Measurements from ENCODE around the gene AP1M1. TPM values are rescaled to one million over a fixed set of nuclear protein-coding genes. Genes with fewer than 3 reads are reported as not detected.

AP1M1 gene
- total RNA-seq, 1 experiment from 2014 or later = 27.7 TPM

- ATAC-seq = no peak
- peaks cover 34% of the 10 kb centered on the region for H3K36me3 Mint-ChIP-seq
- H3K9me3 Mint-ChIP-seq = peaks cover 17% of the 10 kb centered on the region
- ChIA-PET POLR2A (no interaction called here), CTCF (no interaction called here)
- H3K27ac Mint-ChIP-seq = peak overlapping the region; percentile 32; the same call in 1 of the 2 replicates
- no peak for TF ChIP-seq ZNF121 (CRISPR knock-in tag; IDR thresholded peaks at IDR 0.05)
- no peak for TF ChIP-seq IRF2 (CRISPR knock-in tag; IDR thresholded peaks at IDR 0.05; ENCODE audit: borderline replicate concordance, low read depth)
- TF ChIP-seq SP1 (CRISPR knock-in tag; conservative IDR thresholded peaks at IDR 0.05) = no peak
- TF ChIP-seq AR (CRISPR knock-in tag; IDR thresholded peaks at IDR 0.05) = no peak
- TF ChIP-seq ZNF232 (CRISPR knock-in tag; IDR thresholded peaks at IDR 0.05) = no peak
- TF ChIP-seq MXD4 (CRISPR knock-in tag; IDR thresholded peaks at IDR 0.05; ENCODE audit: borderline replicate concordance) = no peak
- no peak for TF ChIP-seq FOXP1 (CRISPR knock-in tag; IDR thresholded peaks at IDR 0.05; ENCODE audit: borderline replicate concordance)
- no peak for TF ChIP-seq HMGA2 (CRISPR knock-in tag; IDR thresholded peaks at IDR 0.05)
- TF ChIP-seq GTF2I (CRISPR knock-in tag; conservative IDR thresholded peaks at IDR 0.05) = no peak
- no peak overlapping the region for H3K4me3 Mint-ChIP-seq
- H3K27me3 Mint-ChIP-seq (ENCODE audit: low read depth) = no peaks in the 10 kb centered on the region
- H3K4me1 Mint-ChIP-seq = no peaks in the 10 kb centered on the region
- DNase-seq (ENCODE audit: low spot score) = no peak
Observed at GRCh38 chr19:16224293-16225045, 26.8 kb downstream of the AP1M1 start.

GRCh38 chr19:16225279-16226183 is 27.8 kb downstream of the AP1M1 start:
- ChIA-PET CTCF (interaction anchor here (1.9 kb wide), 1 partner anchor 157 kb away, joined by 5 read pairs; no protein-coding TSS in a partner anchor), POLR2A (no interaction called here)
- no peak for DNase-seq (ENCODE audit: low spot score)
- Mint-ChIP-seq H3K4me1 (no peaks in the 10 kb centered on the region), H3K27me3 (ENCODE audit: low read depth) (no peaks in the 10 kb centered on the region), H3K36me3 (peaks cover 24% of the 10 kb centered on the region), H3K27ac (peak overlapping the region; percentile 32; the same call in 1 of the 2 replicates), H3K4me3 (no peak overlapping the region), H3K9me3 (peaks cover 10% of the 10 kb centered on the region)
- ATAC-seq = no peak
- TF ChIP-seq MLX (CRISPR knock-in tag; IDR thresholded peaks at IDR 0.05) (no peak), JAZF1 (CRISPR knock-in tag; IDR thresholded peaks at IDR 0.05) (no peak), STAT6 (CRISPR knock-in tag; conservative IDR thresholded peaks at IDR 0.05; ENCODE audit: low read depth) (no peak), FOXK1 (CRISPR knock-in tag; IDR thresholded peaks at IDR 0.05) (no peak), ATF2 (CRISPR knock-in tag; IDR thresholded peaks at IDR 0.05; ENCODE audit: borderline replicate concordance, low read depth) (no peak), ZNF138 (CRISPR knock-in tag; conservative IDR thresholded peaks at IDR 0.05) (no peak), EMX1 (CRISPR knock-in tag; IDR thresholded peaks at IDR 0.05) (no peak), ZNF396 (CRISPR knock-in tag; IDR thresholded peaks at IDR 0.05; ENCODE audit: borderline replicate concordance) (no peak), HMGA2 (CRISPR knock-in tag; IDR thresholded peaks at IDR 0.05) (no peak), CREM (CRISPR knock-in tag; IDR thresholded peaks at IDR 0.05) (no peak), AR (CRISPR knock-in tag; IDR thresholded peaks at IDR 0.05) (no peak), CREB1 (CRISPR knock-in tag; IDR thresholded peaks at IDR 0.05) (no peak), ZBTB21 (CRISPR knock-in tag; IDR thresholded peaks at IDR 0.05; ENCODE audit: borderline replicate concordance) (no peak), ATF3 (CRISPR knock-in tag; conservative IDR thresholded peaks at IDR 0.05) (no peak), GTF2I (CRISPR knock-in tag; conservative IDR thresholded peaks at IDR 0.05) (no peak)
